SK-N-SH (cell line): ENCODE measurements around the gene UVRAG.

Experiments used
- CTCF ChIP-seq: fragments of 200-600 bp; sonication (generic); IDR thresholded peaks from 2 replicates; pipeline ENCODE4 v1.6.1; 2017; ENCODE audit warnings: antibody characterized with exemption, mild to moderate bottlenecking, moderate library complexity
- FOXM1 ChIP-seq: IDR thresholded peaks from 2 replicates; pipeline ENCODE4 v1.4.0; 2012; ENCODE audit warnings: low read depth, mild to moderate bottlenecking
- GATA2 ChIP-seq: sonication (generic); formaldehyde crosslinking; IDR thresholded peaks from 2 replicates; pipeline ENCODE4 v1.5.0; 2020; ENCODE audit warnings: mild to moderate bottlenecking, missing genetic modification reagents
- JUND ChIP-seq: IDR thresholded peaks from 2 replicates; pipeline ENCODE4 v1.4.0; 2012
- RXRA ChIP-seq: IDR thresholded peaks from 2 replicates; pipeline ENCODE4 v1.4.0; 2012; ENCODE audit warnings: low read depth, mild to moderate bottlenecking, borderline replicate concordance

GRCh38 chr11:75821202-75821601 lies 6.2 kb downstream of the UVRAG start:
- TF ChIP-seq FOXM1 (no peak), CTCF (no peak), GATA2 (CRISPR knock-in tag) (no peak), RXRA (no peak), JUND (no peak)
